Glutamatergic neuron (in vitro differentiated cells): Measurements from ENCODE around the gene HMCN1. TPM values are rescaled to one million over a fixed set of nuclear protein-coding genes. Genes with fewer than 3 reads are reported as not detected.

Experiments
- DNase-seq: peaks from one replicate; pipeline ENCODE4 v3.0.0; 2022
- H3K27ac Mint-ChIP-seq: one replicate; pipeline ENCODE4 v1.8.0; 2020; ENCODE audit warnings: mild to moderate bottlenecking, mixed read lengths, inconsistent platforms; ENCODE audit not compliant: unreplicated experiment
- H3K27me3 Mint-ChIP-seq: one replicate; pipeline ENCODE4 v1.8.0; 2020; ENCODE audit warnings: mild to moderate bottlenecking, moderate library complexity, mixed read lengths, inconsistent platforms; ENCODE audit not compliant: unreplicated experiment
- H3K36me3 Mint-ChIP-seq: one replicate; pipeline ENCODE4 v1.8.0; 2020; ENCODE audit warnings: mild to moderate bottlenecking, mixed read lengths, inconsistent platforms; ENCODE audit not compliant: unreplicated experiment
- H3K4me1 Mint-ChIP-seq: one replicate; pipeline ENCODE4 v1.8.0; 2020; ENCODE audit warnings: mild to moderate bottlenecking, low read depth, mixed read lengths, inconsistent platforms; ENCODE audit not compliant: unreplicated experiment
- H3K4me3 Mint-ChIP-seq: one replicate; pipeline ENCODE4 v1.8.0; 2020; ENCODE audit warnings: mild to moderate bottlenecking, mixed read lengths, inconsistent platforms; ENCODE audit not compliant: unreplicated experiment
- H3K9me3 Mint-ChIP-seq: one replicate; pipeline ENCODE4 v1.8.0; 2020; ENCODE audit warnings: mild to moderate bottlenecking, moderate library complexity, mixed read lengths, inconsistent platforms; ENCODE audit not compliant: unreplicated experiment
- CTCF ChIP-seq: fragments of 200-600 bp; sonication (generic); IDR thresholded peaks from one replicate; pipeline ENCODE4 v1.5.0; 2021; ENCODE audit not compliant: partially characterized antibody, unreplicated experiment
- total RNA-seq: library from RNA; stranded (reverse); fragmentation: NEBNext Ultra II Directional; extraction: Animal tissue kit (Norgen Biotek cat#: 25700); gene quantifications from one replicate; pipeline ENCODE4 v1.2.1, GENCODE V29; 2021; ENCODE audit not compliant: unreplicated experiment

HMCN1 gene
- total RNA-seq, 1 donor from 2014 or later = 0.93 TPM

DNA sequence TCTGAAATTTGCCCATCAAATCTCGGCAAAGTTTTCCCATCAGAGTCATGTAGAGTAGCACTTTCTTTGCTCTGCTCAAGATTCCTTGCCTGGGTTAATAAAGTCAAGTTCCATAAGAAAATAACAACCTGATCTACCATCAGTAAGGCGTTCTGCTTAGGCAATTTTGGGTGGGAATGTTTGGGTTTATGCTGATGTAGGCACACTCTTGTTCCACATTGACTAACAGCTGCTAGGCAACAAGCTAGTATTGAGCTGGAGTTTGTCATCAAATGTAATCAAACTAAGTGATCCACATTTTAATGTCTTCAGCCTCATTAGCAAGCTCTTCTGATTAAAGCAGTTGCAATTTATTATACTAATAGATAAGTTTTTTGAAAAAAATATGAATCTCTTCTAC is 12.1 kb upstream of the HMCN1 start:
- no peak for DNase-seq
- H3K9me3 Mint-ChIP-seq = no peaks in the 10 kb centered on the region
- no peak for TF ChIP-seq CTCF
- H3K27ac Mint-ChIP-seq = no peak overlapping the region
- H3K27me3 Mint-ChIP-seq = no peaks in the 10 kb centered on the region
- no peaks in the 10 kb centered on the region for H3K36me3 Mint-ChIP-seq
- no peaks in the 10 kb centered on the region for H3K4me1 Mint-ChIP-seq
- H3K4me3 Mint-ChIP-seq = no peak overlapping the region

- no peaks in the 10 kb centered on the region for H3K4me1 Mint-ChIP-seq
- DNase-seq = no peak
- no peaks in the 10 kb centered on the region for H3K9me3 Mint-ChIP-seq
- no peaks in the 10 kb centered on the region for H3K27me3 Mint-ChIP-seq
- no peaks in the 10 kb centered on the region for H3K36me3 Mint-ChIP-seq
- H3K27ac Mint-ChIP-seq = no peak overlapping the region
- TF ChIP-seq CTCF = no peak
- no peak overlapping the region for H3K4me3 Mint-ChIP-seq
These were observed 6.5 kb upstream of the HMCN1 start for GRCh38 chr1:185727726-185728125.

DNA sequence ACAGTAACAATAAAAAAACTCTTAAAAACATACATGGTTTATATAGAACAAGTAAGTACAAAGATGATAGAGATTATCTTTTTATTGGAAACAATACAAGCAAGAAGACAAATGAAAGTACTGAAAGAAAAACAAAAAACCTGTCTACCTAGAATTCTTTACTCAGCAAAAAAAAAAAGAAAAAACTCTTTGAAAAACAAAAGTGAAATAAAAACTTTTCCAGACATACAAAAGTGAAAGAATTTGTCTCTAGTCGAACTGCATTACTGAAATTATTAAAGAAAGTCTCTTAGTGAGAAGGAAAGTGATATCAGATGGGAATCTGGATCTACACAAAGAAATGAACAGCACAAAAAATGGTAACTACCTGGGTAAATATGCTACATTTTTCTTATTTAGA is 2.7 kb upstream of the HMCN1 start:
- H3K9me3 Mint-ChIP-seq = no peaks in the 10 kb centered on the region
- no peak overlapping the region for H3K4me3 Mint-ChIP-seq
- no peaks in the 10 kb centered on the region for H3K36me3 Mint-ChIP-seq
- DNase-seq = no peak
- H3K4me1 Mint-ChIP-seq = peaks cover 5% of the 10 kb centered on the region
- TF ChIP-seq CTCF = no peak
- H3K27me3 Mint-ChIP-seq = peaks cover 3% of the 10 kb centered on the region
- no peak overlapping the region for H3K27ac Mint-ChIP-seq

DNA sequence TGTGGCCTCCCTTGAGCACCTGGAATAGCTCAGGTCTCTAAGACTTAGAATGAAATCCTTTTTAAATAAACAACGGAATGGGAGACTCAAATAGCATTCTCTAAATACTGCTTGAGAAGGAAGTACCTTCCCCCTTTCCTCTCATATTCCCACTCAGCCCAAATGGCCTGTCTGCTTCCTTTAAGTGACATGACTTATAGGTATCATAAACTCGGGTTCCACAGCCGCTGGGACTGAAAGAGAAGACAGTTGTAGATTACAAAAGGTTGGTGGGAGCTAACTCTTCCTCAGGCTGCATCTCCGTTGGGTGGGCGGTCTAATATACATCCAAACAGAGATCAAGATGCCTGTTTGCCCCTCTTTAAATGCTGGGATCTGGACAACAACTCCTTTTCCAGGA is 1.2 kb upstream of the HMCN1 start:
- no peak overlapping the region for H3K27ac Mint-ChIP-seq
- peaks cover 3% of the 10 kb centered on the region for H3K27me3 Mint-ChIP-seq
- no peaks in the 10 kb centered on the region for H3K9me3 Mint-ChIP-seq
- TF ChIP-seq CTCF = no peak
- H3K36me3 Mint-ChIP-seq = no peaks in the 10 kb centered on the region
- DNase-seq = no peak
- H3K4me3 Mint-ChIP-seq = peak overlapping the region; percentile 4
- H3K4me1 Mint-ChIP-seq = peaks cover 5% of the 10 kb centered on the region

DNA sequence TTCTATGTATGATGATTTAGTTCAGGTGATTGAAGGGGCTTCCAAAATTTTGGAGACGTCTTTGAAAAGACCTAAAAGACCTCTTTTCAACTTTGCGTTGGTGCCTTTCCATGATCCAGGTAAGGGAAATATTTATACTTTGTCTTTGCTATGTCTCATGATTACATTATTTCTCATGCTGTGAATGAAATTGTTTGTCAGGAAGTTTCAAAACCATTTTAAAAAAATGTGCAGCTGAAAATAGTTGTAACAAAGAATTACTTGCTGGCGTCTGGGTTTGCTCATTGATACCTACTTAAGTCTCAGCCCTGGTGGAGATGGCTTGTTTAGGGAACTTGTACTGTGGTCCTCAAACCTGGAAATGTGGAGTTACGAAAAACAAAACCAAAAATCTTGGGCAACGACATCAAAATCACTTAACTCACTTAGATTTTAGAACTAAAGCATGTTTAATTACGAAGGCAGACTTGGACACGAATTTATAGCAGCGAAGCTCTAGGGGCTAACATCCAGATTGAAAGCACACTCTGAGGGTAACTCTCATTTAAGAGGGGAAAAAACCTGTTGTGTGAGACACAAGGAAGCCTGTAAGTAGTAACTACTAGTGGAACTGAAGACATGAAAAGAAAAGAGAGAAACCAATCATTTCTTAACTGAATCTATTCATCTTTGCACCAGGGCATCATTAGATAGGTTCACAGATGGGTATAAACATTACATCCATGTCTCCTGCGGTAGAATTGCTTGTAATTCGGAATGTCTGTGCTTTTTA is 924 bp downstream of the HMCN1 start:
- Mint-ChIP-seq H3K27me3 (peaks cover 3% of the 10 kb centered on the region), H3K4me1 (peaks cover 5% of the 10 kb centered on the region), H3K9me3 (no peaks in the 10 kb centered on the region), H3K4me3 (peak overlapping the region; percentile 85), H3K27ac (no peak overlapping the region), H3K36me3 (no peaks in the 10 kb centered on the region)
- TF ChIP-seq CTCF = no peak
- DNase-seq = no peak
